CD14-positive monocyte (primary cell): Measurements from ENCODE around the gene WDR33. TPM values are rescaled to one million over a fixed set of nuclear protein-coding genes. Genes with fewer than 3 reads are reported as not detected.
A peak's percentile ranks its signal among the peaks of the same experiment; 100 is the strongest.

Experiments used
- DNase-seq, 3 donors: peaks; one replicate each; pipeline ENCODE4 v3.0.0-alpha.2; 2011 to 2022
- H2AFZ ChIP-seq: 2 replicates; pipeline ENCODE4 v1.6.0; 2012; ENCODE audit warnings: mild to moderate bottlenecking, low read depth, low read length, inconsistent platforms; ENCODE audit not compliant: insufficient read depth, poor library complexity, severe bottlenecking
- H3K27ac ChIP-seq, 2 donors: 1 replicate in 1 of 2; 2 replicates in 1 of 2; pipeline ENCODE4 v1.5.1; 2012 to 2013; ENCODE audit warnings: low read length in 2 of 2, control low read depth in 1 of 2, inconsistent platforms in 1 of 2, low read depth in 1 of 2, mild to moderate bottlenecking in 1 of 2
- H3K27me3 ChIP-seq, 2 donors: one replicate each; pipeline versions ENCODE4 v1.6.0 to v1.6.1; 2011 to 2013; ENCODE audit warnings: low read length in 2 of 2; ENCODE audit not compliant: control insufficient read depth in 2 of 2, insufficient read depth in 2 of 2
- H3K36me3 ChIP-seq, 2 donors: replicated peaks in 1 of 2; 1 replicate in 1 of 2; 2 replicates in 1 of 2; pipeline versions ENCODE4 v1.5.1 to v1.6.1; 2012 to 2013; ENCODE audit warnings: low read length in 2 of 2, control low read depth in 1 of 2, inconsistent platforms in 1 of 2, mild to moderate bottlenecking in 1 of 2; ENCODE audit not compliant: insufficient read depth in 2 of 2, control insufficient read depth in 1 of 2
- H3K4me1 ChIP-seq, 2 donors: 1 replicate in 1 of 2; 2 replicates in 1 of 2; pipeline versions ENCODE4 v1.5.1 to v1.6.1; 2012 to 2013; ENCODE audit warnings: low read length in 2 of 2, control low read depth in 1 of 2, inconsistent platforms in 1 of 2, mild to moderate bottlenecking in 1 of 2, moderate library complexity in 1 of 2; ENCODE audit not compliant: insufficient read depth in 2 of 2, control insufficient read depth in 1 of 2
- H3K4me2 ChIP-seq: replicated peaks from 2 replicates; pipeline ENCODE3; 2012; ENCODE audit warnings: low read length, moderate library complexity, mild to moderate bottlenecking; ENCODE audit not compliant: poor library complexity, severe bottlenecking; ENCODE audit errors: extremely low read depth
- H3K4me3 ChIP-seq, 3 experiments: fragments of 200-600 bp in 1 of 3; sonication (generic) in 1 of 3; replicated peaks in 1 of 3; 1 replicate in 2 of 3; 2 replicates in 1 of 3; pipeline ENCODE4 v1.5.1; 2011 to 2013; ENCODE audit warnings: low read length in 3 of 3, mild to moderate bottlenecking in 3 of 3, control low read depth in 2 of 3, low read depth in 2 of 3, inconsistent platforms in 1 of 3, moderate library complexity in 1 of 3
- H3K79me2 ChIP-seq: 2 replicates; pipeline ENCODE4 v1.6.0; 2012; ENCODE audit warnings: mild to moderate bottlenecking, control low read depth, inconsistent platforms, low read length, moderate library complexity; ENCODE audit not compliant: insufficient read depth
- H3K9ac ChIP-seq: 2 replicates; pipeline ENCODE4 v1.6.0; 2017; ENCODE audit warnings: low read length, mild to moderate bottlenecking; ENCODE audit not compliant: insufficient read depth, poor library complexity, severe bottlenecking
- H3K9me3 ChIP-seq, 2 donors: replicated peaks in 1 of 2; 1 replicate in 1 of 2; 2 replicates in 1 of 2; pipeline versions ENCODE4 v1.5.1 to v1.6.1; 2012 to 2013; ENCODE audit warnings: low read length in 2 of 2, control low read depth in 1 of 2; ENCODE audit not compliant: control insufficient read depth in 1 of 2, insufficient read depth in 1 of 2
- H4K20me1 ChIP-seq: 2 replicates; pipeline ENCODE4 v1.6.0; 2012; ENCODE audit warnings: mild to moderate bottlenecking, low read length, control low read depth, moderate library complexity; ENCODE audit not compliant: insufficient read depth
- H3K27ac Mint-ChIP-seq, 7 donors: one replicate each; pipeline ENCODE4 v1.8.0; 2020; ENCODE audit warnings: mild to moderate bottlenecking in 7 of 7, mixed read lengths in 7 of 7, moderate library complexity in 6 of 7, inconsistent platforms in 2 of 7
- H3K27me3 Mint-ChIP-seq, 3 donors: one replicate each; pipeline ENCODE4 v1.8.0; 2021 to 2022; ENCODE audit warnings: low read depth in 3 of 3, mild to moderate bottlenecking in 3 of 3, mixed read lengths in 3 of 3, moderate library complexity in 3 of 3, inconsistent platforms in 1 of 3
- H3K36me3 Mint-ChIP-seq, 2 donors: one replicate each; pipeline ENCODE4 v1.8.0; 2020; ENCODE audit warnings: mixed read lengths in 2 of 2, inconsistent platforms in 1 of 2, mild to moderate bottlenecking in 1 of 2
- H3K4me1 Mint-ChIP-seq: one replicate; pipeline ENCODE4 v1.8.0; 2020; ENCODE audit warnings: mild to moderate bottlenecking, mixed read lengths
- H3K4me3 Mint-ChIP-seq, 2 donors: one replicate each; pipeline ENCODE4 v1.8.0; 2020; ENCODE audit warnings: mild to moderate bottlenecking in 2 of 2, mixed read lengths in 2 of 2, moderate library complexity in 1 of 2
- H3K9me3 Mint-ChIP-seq, 7 donors: one replicate each; pipeline ENCODE4 v1.8.0; 2020 to 2022; ENCODE audit warnings: mixed read lengths in 7 of 7, mild to moderate bottlenecking in 6 of 7, moderate library complexity in 6 of 7, inconsistent platforms in 2 of 7
- WGBS: methylation state at CpG from one replicate; pipeline ENCODE4 v1.1.5; 2013; ENCODE audit warnings: missing lambda C conversion rate; ENCODE audit not compliant: insufficient coverage; 5-methylcytosine and 5-hydroxymethylcytosine counted together
- intact Hi-C, 2 donors: fragments of 100-400 bp; cut with micrococcal nuclease; formaldehyde crosslinking; loops; one replicate each; pipeline versions ENCODE4 v1.15.0 to v1.15.1; 2023
- polyA minus RNA-seq: library from RNA; depleted of rRNA, polyadenylated mRNA; stranded (reverse); fragments of >200 nt; gene quantifications from 2 replicates; pipeline ENCODE4 v1.2.3, GENCODE V29; 2012
- polyA plus RNA-seq, 3 donors: library from polyadenylated mRNA; depleted of rRNA in 1 of 3; unstranded in 2 of 3; stranded (reverse) in 1 of 3; fragments of 300-500 nt in 2 of 3; fragments of >200 nt in 1 of 3; fragmentation: Illumina TruSeq in 2 of 3; gene quantifications; 1 replicate in 2 of 3; 2 replicates in 1 of 3; pipeline ENCODE4 v1.2.3, GENCODE V29; 2012 to 2021
- total RNA-seq, 12 experiments: library from RNA in 1 of 12; stranded (reverse) in 1 of 12; fragments of 120-200 nt in 1 of 12; gene quantifications; one replicate each; pipeline ENCODE4 v1.2.4 and lab custom pipeline; 2013 to 2026; ENCODE audit warnings: mixed read lengths in 6 of 12, inconsistent platforms in 1 of 12
- TF ChIP-seq, protein P1 (sequence below): fragments of 200-600 bp; IDR thresholded peaks from one replicate; pipeline ENCODE4 v1.8.0; 2022; ENCODE audit warnings: antibody characterized with exemption, mild to moderate bottlenecking

Gene WDR33
- total RNA-seq (2013): 38.1 TPM
- polyA plus RNA-seq: 10 to 100 TPM; 12.5 to 19.6 (median 12.6) TPM
- polyA minus RNA-seq: 20.8 and 24.9 TPM in 2 replicates
- 74.5 to 209 (median 124) reads per million in 11 experiments for total RNA-seq (lab: John Stamatoyannopoulos, UW)

DNA sequence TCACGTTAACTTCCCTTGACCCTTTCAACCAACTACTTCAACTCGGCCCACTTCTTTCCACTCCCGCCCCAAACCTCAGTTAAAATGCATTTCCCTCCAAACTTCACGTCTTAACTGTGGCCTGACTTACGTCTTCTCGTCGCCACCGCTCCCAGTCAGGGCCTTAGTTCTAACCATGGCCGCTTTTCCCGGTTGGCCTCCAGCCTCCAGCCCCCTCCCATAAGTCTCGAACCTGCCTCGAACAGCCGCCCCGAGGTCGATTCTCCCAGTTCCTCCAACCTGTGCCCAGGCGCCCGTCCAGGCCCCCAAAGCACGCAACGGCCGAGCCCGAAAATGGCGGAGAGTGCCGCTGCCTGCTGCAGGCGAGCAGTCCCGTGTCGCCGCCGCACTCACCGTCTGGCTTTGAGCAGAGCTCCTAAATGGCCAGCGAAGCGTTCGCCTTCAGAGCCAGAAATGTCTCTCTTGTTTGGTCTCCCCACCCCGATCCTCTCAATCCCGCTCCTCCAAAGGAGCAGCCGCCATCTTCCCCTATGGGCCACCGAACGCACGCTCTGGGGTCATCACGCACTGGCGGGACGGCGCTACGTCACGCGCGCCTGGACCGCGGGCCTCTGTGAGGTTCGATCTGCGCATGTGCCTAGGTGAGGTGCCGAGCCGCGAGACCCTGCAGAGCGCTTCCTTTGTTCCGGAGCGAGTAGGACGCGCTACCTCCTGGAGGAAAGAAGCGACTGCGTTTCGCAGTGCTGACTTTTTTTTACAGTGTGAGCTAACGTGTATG, at the start of gene WDR33:
TSS of gene WDR33 (minus strand) at position 553 of the 778 bp plus-strand sequence. CDS start 40,190 bp downstream, outside the sequence.
- Mint-ChIP-seq H3K36me3 (peaks cover 0 to 1% of the 10 kb centered on the region in 2 donors), H3K4me1 (peaks cover 41% of the 10 kb centered on the region), H3K9me3 (peaks cover 0 to 2% (median 0%) of the 10 kb centered on the region in 7 donors), H3K4me3 (peak within 1 kb of the TSS; percentile 97 to 100), H3K27me3 (peaks cover 0 to 2% (median 1%) of the 10 kb centered on the region in 3 donors), H3K27ac (peak within 1 kb of the TSS; percentile 98 to 100 (median 99))
- Histone ChIP-seq H3K79me2 (peaks cover 57% of the 10 kb centered on the region), H3K4me2 (peak within 1 kb of the TSS; percentile 90), H3K27me3 (no peaks in the 10 kb centered on the region), H3K27ac (peak within 1 kb of the TSS; percentile 96 to 98), H4K20me1 (peaks cover 26% of the 10 kb centered on the region), H3K9me3 (no peaks in the 10 kb centered on the region), H3K4me1 (peaks cover 21 to 22% of the 10 kb centered on the region in 2 donors), H3K4me3 (peak within 1 kb of the TSS; percentile 89 to 95 (median 92)), H3K36me3 (no peaks in the 10 kb centered on the region), H2AFZ (peak within 1 kb of the TSS; percentile 93), H3K9ac (peak within 1 kb of the TSS; percentile 95)
- DNase-seq: peak; percentile 78 to 89 (median 88)
- TF ChIP-seq, protein P1, sequence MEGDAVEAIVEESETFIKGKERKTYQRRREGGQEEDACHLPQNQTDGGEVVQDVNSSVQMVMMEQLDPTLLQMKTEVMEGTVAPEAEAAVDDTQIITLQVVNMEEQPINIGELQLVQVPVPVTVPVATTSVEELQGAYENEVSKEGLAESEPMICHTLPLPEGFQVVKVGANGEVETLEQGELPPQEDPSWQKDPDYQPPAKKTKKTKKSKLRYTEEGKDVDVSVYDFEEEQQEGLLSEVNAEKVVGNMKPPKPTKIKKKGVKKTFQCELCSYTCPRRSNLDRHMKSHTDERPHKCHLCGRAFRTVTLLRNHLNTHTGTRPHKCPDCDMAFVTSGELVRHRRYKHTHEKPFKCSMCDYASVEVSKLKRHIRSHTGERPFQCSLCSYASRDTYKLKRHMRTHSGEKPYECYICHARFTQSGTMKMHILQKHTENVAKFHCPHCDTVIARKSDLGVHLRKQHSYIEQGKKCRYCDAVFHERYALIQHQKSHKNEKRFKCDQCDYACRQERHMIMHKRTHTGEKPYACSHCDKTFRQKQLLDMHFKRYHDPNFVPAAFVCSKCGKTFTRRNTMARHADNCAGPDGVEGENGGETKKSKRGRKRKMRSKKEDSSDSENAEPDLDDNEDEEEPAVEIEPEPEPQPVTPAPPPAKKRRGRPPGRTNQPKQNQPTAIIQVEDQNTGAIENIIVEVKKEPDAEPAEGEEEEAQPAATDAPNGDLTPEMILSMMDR: no peak
- 0% methylated on average over 59 of the region's 62 CpGs for WGBS
- intact Hi-C loops: loop anchor here in 1 of 2 donors (5.0 kb wide), 1 partner anchor 46 kb away; the partner anchor contains the start of gene POLR2D

DNA sequence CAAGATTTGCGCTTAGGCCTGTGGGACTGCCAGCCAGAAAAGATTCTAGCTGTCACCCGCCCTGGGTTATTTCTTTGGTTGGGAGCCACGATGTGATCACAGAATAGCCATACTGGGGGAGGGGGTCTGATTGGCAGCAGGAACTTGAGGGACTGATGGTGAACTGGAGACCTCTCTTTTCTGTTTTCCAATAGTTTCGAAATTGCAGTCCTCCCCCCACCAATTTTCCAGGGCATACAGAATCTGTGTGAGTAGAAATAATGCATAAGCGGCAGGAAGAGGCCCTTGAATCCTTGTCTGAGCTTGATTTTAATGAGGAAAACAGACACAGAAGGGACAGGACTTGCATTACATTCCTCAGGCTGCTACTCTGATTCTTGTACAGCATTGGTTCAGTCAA, 49.2 kb upstream of the WDR33 start:
- intact Hi-C loops: loop anchor here in 1 of 2 donors (10.0 kb wide), 1 partner anchor 95 kb away; no protein-coding TSS in a partner anchor
- no peak overlapping the region for H3K27ac Mint-ChIP-seq
- H3K79me2 ChIP-seq: peaks cover 27% of the 10 kb centered on the region
- H4K20me1 ChIP-seq: peaks cover 12% of the 10 kb centered on the region
- peaks cover 22 to 23% of the 10 kb centered on the region in 2 donors for H3K36me3 Mint-ChIP-seq
- no peak overlapping the region for H3K4me2 ChIP-seq
- H3K4me3 Mint-ChIP-seq: no peak overlapping the region
- no CpG with 5 or more reads among the region's 5 CpGs for WGBS
- no peaks in the 10 kb centered on the region for H3K27me3 ChIP-seq
- TF ChIP-seq, protein P1: no peak
- H2AFZ ChIP-seq: no peak overlapping the region
- no peak overlapping the region for H3K27ac ChIP-seq
- peaks cover 24% of the 10 kb centered on the region for H3K4me1 Mint-ChIP-seq
- peaks cover 4 to 6% (median 5%) of the 10 kb centered on the region in 3 donors for H3K27me3 Mint-ChIP-seq
- no peak overlapping the region for H3K9ac ChIP-seq
- DNase-seq: no peak
- peaks cover 20 to 28% of the 10 kb centered on the region in 2 donors for H3K36me3 ChIP-seq
- H3K4me1 ChIP-seq: peaks cover 18 to 26% of the 10 kb centered on the region in 2 donors
- no peaks in the 10 kb centered on the region for H3K9me3 ChIP-seq
- no peak overlapping the region for H3K4me3 ChIP-seq
- H3K9me3 Mint-ChIP-seq: no peaks in the 10 kb centered on the region
